Activated CD4-positive, alpha-beta T cell treated with anti-CD3 and anti-CD28 coated beads for 36 hours (primary cell): ENCODE measurements around the gene NGEF. TPM values are rescaled to one million over a fixed set of nuclear protein-coding genes. Genes with fewer than 3 reads are reported as not detected.
A peak's percentile ranks its signal among the peaks of the same experiment; 100 is the strongest.

ENCODE experiments used
- ATAC-seq: fragments of 200-7000 bp; cut with Tn5 transposase; one replicate; pipeline ENCODE4 v1.10.0; 2021; ENCODE audit warnings: mild to moderate bottlenecking, moderate library complexity
- CTCF ChIA-PET: fragments of 350-600 bp; sonication (Branson Sonifier 250); formaldehyde crosslinking; loops from one replicate; lab custom pipeline; 2021; ENCODE audit warnings: antibody characterized with exemption; lab: Charles Lee
- POLR2A ChIA-PET: fragments of 350-600 bp; sonication (Branson Sonifier 250); formaldehyde crosslinking; loops from one replicate; lab custom pipeline; 2021; ENCODE audit warnings: antibody characterized with exemption, inconsistent platforms; lab: Charles Lee
- DNase-seq: peaks from one replicate; pipeline ENCODE4 v3.0.0-alpha.2; 2020
- H3K27ac Mint-ChIP-seq: one replicate; pipeline ENCODE4 v1.8.0; 2021; ENCODE audit warnings: mixed read lengths
- H3K27me3 Mint-ChIP-seq: one replicate; pipeline ENCODE4 v1.8.0; 2021; ENCODE audit warnings: mixed read lengths
- H3K36me3 Mint-ChIP-seq: one replicate; pipeline ENCODE4 v1.8.0; 2021; ENCODE audit warnings: low read depth, mixed read lengths
- H3K4me1 Mint-ChIP-seq: one replicate; pipeline ENCODE4 v1.8.0; 2021; ENCODE audit warnings: mixed read lengths
- H3K4me3 Mint-ChIP-seq: one replicate; pipeline ENCODE4 v1.8.0; 2021; ENCODE audit warnings: mild to moderate bottlenecking, moderate library complexity, mixed read lengths
- H3K9me3 Mint-ChIP-seq: one replicate; pipeline ENCODE4 v1.8.0; 2021; ENCODE audit warnings: low read depth, mixed read lengths
- intact Hi-C, 2 experiments: fragments of 100-400 bp; cut with DNase I in 1 of 2; cut with micrococcal nuclease in 1 of 2; formaldehyde crosslinking; loops; one replicate each; pipeline versions ENCODE4 v1.14.2 to v1.15.1; 2022 to 2024; cut with DNase I, micrococcal nuclease
- total RNA-seq, 2 experiments: library from RNA; stranded (reverse); gene quantifications; one replicate each; pipeline ENCODE4 v1.2.3, GENCODE V29; 2021

NGEF gene
- total RNA-seq, 2 experiments from 2014 or later = 1.5 to 2.0 TPM

DNA sequence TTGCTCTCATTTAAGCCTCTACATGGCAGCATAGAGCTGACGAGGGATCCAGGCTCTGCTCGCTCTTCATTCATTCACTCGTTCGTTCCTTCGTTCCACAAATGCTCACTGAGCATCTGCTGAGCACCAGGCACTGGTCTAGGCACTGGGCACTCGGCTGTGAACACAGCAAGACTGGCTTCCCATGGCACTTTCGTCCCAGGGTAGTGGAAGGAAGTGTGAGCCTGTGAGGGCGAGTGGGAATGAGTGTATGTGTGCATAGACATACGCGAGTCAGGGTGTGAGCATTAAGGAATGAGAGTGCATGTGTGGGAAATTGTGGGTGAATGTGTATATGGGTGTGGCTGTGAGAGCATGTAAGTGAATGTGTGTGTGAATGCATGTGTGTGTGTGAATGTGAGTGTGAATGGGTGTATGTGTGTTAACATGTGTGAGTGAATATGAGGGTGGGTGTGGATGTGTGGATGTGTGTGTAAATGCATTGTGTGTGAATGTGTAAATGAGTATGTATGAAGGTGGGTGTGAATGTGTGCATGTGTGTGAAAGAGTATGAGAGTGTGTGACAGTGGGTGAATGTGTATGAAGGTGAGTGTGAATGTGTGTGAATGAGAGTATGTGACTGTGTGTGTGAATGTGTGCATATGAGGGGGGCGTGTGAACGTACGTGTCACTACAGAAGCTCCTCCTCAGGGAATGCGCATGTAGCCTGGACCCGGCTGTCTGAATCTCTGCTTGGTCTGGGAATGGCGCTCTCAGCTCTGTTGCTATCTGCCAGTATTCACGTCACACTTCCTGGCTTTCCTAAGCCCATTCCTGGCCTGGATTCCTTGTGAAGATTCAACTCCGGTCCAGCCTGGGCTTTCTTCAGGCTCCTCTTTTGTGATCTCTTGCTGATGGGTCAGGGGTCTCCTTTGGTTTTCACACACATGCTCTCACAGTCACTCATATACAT lies 114.2 kb downstream of the NGEF start:
- H3K27me3 Mint-ChIP-seq = no peaks in the 10 kb centered on the region
- no peaks in the 10 kb centered on the region for H3K9me3 Mint-ChIP-seq
- intact Hi-C loops = loop anchor here in 1 of 2 experiments (2.0 kb wide), 2 partner anchors 182 to 352 kb away; partner anchors contain the start of gene ATG16L1
- ATAC-seq = peak; percentile 8
- H3K36me3 Mint-ChIP-seq = no peaks in the 10 kb centered on the region
- no peak for DNase-seq
- ChIA-PET CTCF (interaction anchor here (1.5 to 1.7 kb wide), 2 partner anchors 45 to 154 kb away, joined by 4 to 6 read pairs; no protein-coding TSS in a partner anchor), POLR2A (no interaction called here)
- H3K4me3 Mint-ChIP-seq = no peak overlapping the region
- H3K4me1 Mint-ChIP-seq = peaks cover 15% of the 10 kb centered on the region
- H3K27ac Mint-ChIP-seq = no peak overlapping the region

- H3K36me3 Mint-ChIP-seq = no peaks in the 10 kb centered on the region
- peaks cover 15% of the 10 kb centered on the region for H3K4me1 Mint-ChIP-seq
- peak; percentile 85 for DNase-seq
- ChIA-PET POLR2A (interaction anchor here (0.6 kb wide), 2 partner anchors 184 to 518 kb away, joined by 3 to 4 read pairs; no protein-coding TSS in a partner anchor), CTCF (interaction anchor here (0.8 to 1.7 kb wide), 3 partner anchors 44 to 156 kb away, joined by 3 to 6 read pairs (median 4); no protein-coding TSS in a partner anchor)
- peak; percentile 76 for ATAC-seq
- H3K4me3 Mint-ChIP-seq = no peak overlapping the region
- intact Hi-C loops = loop anchor here in 1 of 2 experiments (2.0 kb wide), 3 partner anchors 183 to 353 kb away; partner anchors contain the start of genes ATG16L1, EIF4E2 and TIGD1
- no peak overlapping the region for H3K27ac Mint-ChIP-seq
- H3K27me3 Mint-ChIP-seq = peaks cover 2% of the 10 kb centered on the region
- no peaks in the 10 kb centered on the region for H3K9me3 Mint-ChIP-seq
These were observed 115.3 kb downstream of the NGEF start for GRCh38 chr2:232897598-232898408.

- intact Hi-C loops = loop anchor here in 1 of 2 experiments (2.0 kb wide), 1 partner anchor 346 kb away; the partner anchor contains the start of genes EIF4E2 and TIGD1
- no peak overlapping the region for H3K27ac Mint-ChIP-seq
- H3K4me3 Mint-ChIP-seq = no peak overlapping the region
- peaks cover 5% of the 10 kb centered on the region for H3K27me3 Mint-ChIP-seq
- H3K9me3 Mint-ChIP-seq = no peaks in the 10 kb centered on the region
- ATAC-seq (no peak), DNase-seq (no peak)
- no peaks in the 10 kb centered on the region for H3K36me3 Mint-ChIP-seq
- ChIA-PET POLR2A (interaction anchor here (0.6 kb wide), 1 partner anchor 518 kb away, joined by 3 read pairs; no protein-coding TSS in a partner anchor), CTCF (interaction anchor here (1.5 to 1.7 kb wide), 2 partner anchors 43 to 156 kb away, joined by 4 to 6 read pairs; no protein-coding TSS in a partner anchor)
- peaks cover 12% of the 10 kb centered on the region for H3K4me1 Mint-ChIP-seq
These were observed 116.1 kb downstream of the NGEF start for GRCh38 chr2:232896720-232897597.

DNA sequence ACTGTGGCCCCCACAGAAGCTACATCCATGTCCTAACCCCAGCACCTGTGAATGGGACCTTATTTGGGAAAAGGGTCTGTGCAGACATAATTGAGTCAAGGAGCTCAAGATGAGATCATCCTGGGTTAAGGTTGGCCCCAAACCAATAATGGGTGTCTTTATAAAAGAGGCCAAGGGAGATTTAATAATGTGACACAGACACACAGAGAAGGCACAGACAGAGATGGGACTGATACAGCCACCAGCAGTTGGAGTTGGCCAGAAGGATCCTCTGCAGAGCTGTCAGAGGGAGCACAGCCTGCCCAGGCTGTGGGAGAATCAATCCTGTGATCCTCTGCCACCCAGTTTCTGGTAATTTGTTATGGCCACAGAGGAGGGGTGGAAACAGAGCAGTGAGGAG lies 116.9 kb downstream of the NGEF start:
- ChIA-PET CTCF (no interaction called here), POLR2A (no interaction called here)
- Mint-ChIP-seq H3K9me3 (no peaks in the 10 kb centered on the region), H3K4me3 (peak overlapping the region; percentile 23), H3K4me1 (peaks cover 5% of the 10 kb centered on the region), H3K27ac (peak overlapping the region; percentile 79), H3K27me3 (peaks cover 5% of the 10 kb centered on the region), H3K36me3 (no peaks in the 10 kb centered on the region)
- intact Hi-C loops = loop anchor here in 1 of 2 experiments (2.0 kb wide), 1 partner anchor 345 kb away; the partner anchor contains the start of genes EIF4E2 and TIGD1
- DNase-seq (no peak), ATAC-seq (no peak)

DNA sequence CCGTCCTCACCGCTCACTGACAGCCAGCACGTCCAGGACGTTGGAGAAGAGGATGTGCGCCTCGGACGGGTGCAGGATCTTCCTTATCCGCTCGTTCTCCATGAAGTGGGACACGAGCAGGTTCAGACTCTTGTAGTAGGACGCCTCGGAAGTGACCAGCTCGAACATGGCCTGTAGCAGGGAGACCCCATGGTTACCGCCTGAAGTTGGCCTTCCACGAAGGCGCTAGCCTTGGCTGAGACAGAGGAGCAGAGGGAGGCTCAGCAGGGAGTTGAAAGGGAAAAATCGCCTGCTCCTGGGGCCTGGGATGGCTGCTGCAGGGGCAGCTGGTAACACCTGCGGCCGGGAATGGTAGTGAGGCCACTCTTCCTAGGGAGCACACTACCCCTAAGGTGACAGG lies 118.3 kb downstream of the NGEF start:
- POLR2A ChIA-PET = interaction anchor here (0.7 kb wide), 1 partner anchor 1308 kb away, joined by 3 read pairs; no protein-coding TSS in a partner anchor
- H3K27me3 Mint-ChIP-seq = peaks cover 11% of the 10 kb centered on the region

DNA sequence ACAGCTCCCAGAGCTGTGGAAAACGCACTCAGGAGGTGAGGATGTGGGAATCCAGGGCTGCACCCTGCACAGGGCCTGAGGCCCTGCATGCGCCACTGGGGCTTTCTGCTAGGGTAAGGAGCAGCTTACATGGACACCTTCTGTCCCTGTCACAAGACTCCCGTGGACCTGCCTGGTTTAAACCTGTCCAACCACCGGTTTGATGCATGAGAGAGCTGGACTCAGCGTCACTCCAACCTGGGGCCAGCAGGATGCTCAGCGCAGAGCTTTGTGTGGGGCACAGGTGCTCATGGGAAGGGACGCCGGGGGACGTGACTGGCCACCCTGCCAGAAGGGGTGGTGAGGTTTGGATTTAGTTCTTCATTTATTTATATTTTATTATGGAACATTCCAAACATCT lies 118.8 kb downstream of the NGEF start:
- ChIA-PET CTCF (no interaction called here), POLR2A (no interaction called here)
- Mint-ChIP-seq H3K4me3 (no peak overlapping the region), H3K27me3 (peaks cover 11% of the 10 kb centered on the region), H3K36me3 (no peaks in the 10 kb centered on the region), H3K27ac (no peak overlapping the region), H3K4me1 (peaks cover 5% of the 10 kb centered on the region), H3K9me3 (no peaks in the 10 kb centered on the region)
- DNase-seq (no peak), ATAC-seq (no peak)
- intact Hi-C loops = no loop called here

More for the DNA sequence above, 118.3 kb downstream of the NGEF start:
- ATAC-seq = no peak
- H3K4me1 Mint-ChIP-seq = peaks cover 5% of the 10 kb centered on the region
- CTCF ChIA-PET = no interaction called here
- DNase-seq = no peak
- H3K27ac Mint-ChIP-seq = no peak overlapping the region
- H3K4me3 Mint-ChIP-seq = no peak overlapping the region
- intact Hi-C loops = no loop called here
- H3K9me3 Mint-ChIP-seq = no peaks in the 10 kb centered on the region
- no peaks in the 10 kb centered on the region for H3K36me3 Mint-ChIP-seq

GRCh38 chr2:232893834-232894233 lies 119.2 kb downstream of the NGEF start:
- H3K27ac Mint-ChIP-seq = no peak overlapping the region

GRCh38 chr2:232892843-232893242 lies 120.2 kb downstream of the NGEF start:
- POLR2A ChIA-PET = no interaction called here

More at GRCh38 chr2:232893834-232894233, 119.2 kb downstream of the NGEF start:
- CTCF ChIA-PET = no interaction called here
- POLR2A ChIA-PET = no interaction called here
- Mint-ChIP-seq H3K27me3 (peaks cover 11% of the 10 kb centered on the region), H3K4me3 (no peak overlapping the region), H3K4me1 (peaks cover 5% of the 10 kb centered on the region), H3K36me3 (no peaks in the 10 kb centered on the region), H3K9me3 (no peaks in the 10 kb centered on the region)
- intact Hi-C loops = no loop called here
- no peak for ATAC-seq
- DNase-seq = no peak

GRCh38 chr2:232892221-232892620 lies 120.8 kb downstream of the NGEF start:
- ATAC-seq = no peak
- no peaks in the 10 kb centered on the region for H3K36me3 Mint-ChIP-seq

More at GRCh38 chr2:232892843-232893242, 120.2 kb downstream of the NGEF start:
- intact Hi-C loops = no loop called here
- CTCF ChIA-PET = no interaction called here
- ATAC-seq (no peak), DNase-seq (no peak)
- no peaks in the 10 kb centered on the region for H3K9me3 Mint-ChIP-seq
- no peaks in the 10 kb centered on the region for H3K36me3 Mint-ChIP-seq
- peaks cover 5% of the 10 kb centered on the region for H3K4me1 Mint-ChIP-seq
- H3K27me3 Mint-ChIP-seq = peaks cover 11% of the 10 kb centered on the region
- no peak overlapping the region for H3K4me3 Mint-ChIP-seq
- no peak overlapping the region for H3K27ac Mint-ChIP-seq

DNA sequence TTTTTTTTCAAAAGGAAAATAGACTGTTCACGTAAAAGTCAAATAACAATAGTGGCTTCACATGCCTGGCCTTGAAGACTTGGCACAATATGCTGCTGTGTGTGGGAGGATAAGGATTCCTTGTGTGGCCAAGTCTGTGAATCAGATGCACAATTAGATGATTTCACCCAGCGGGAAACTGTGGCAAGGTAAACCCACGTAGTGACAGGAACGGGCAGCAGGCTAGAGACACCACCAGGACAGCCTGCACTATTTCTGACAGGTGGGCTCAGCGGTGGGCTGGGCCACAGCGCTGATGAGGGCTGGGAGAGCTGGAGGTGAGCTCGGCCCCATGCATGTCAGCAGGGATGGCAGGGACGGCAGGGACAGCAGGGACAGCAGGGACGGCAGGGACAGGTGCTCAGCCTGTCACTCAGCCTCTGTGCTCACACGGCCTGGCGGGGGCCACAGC lies 121.4 kb downstream of the NGEF start:
- Mint-ChIP-seq H3K36me3 (no peaks in the 10 kb centered on the region), H3K4me3 (no peak overlapping the region), H3K27me3 (peaks cover 11% of the 10 kb centered on the region), H3K4me1 (peaks cover 5% of the 10 kb centered on the region), H3K9me3 (no peaks in the 10 kb centered on the region), H3K27ac (no peak overlapping the region)
- ATAC-seq (no peak), DNase-seq (no peak)
- CTCF ChIA-PET = no interaction called here
- intact Hi-C loops = no loop called here
- POLR2A ChIA-PET = no interaction called here

More at GRCh38 chr2:232892221-232892620, 120.8 kb downstream of the NGEF start:
- H3K9me3 Mint-ChIP-seq = no peaks in the 10 kb centered on the region
- no peak for DNase-seq
- POLR2A ChIA-PET = no interaction called here
- no peak overlapping the region for H3K4me3 Mint-ChIP-seq
- intact Hi-C loops = no loop called here
- CTCF ChIA-PET = no interaction called here
- H3K27ac Mint-ChIP-seq = no peak overlapping the region
- peaks cover 5% of the 10 kb centered on the region for H3K4me1 Mint-ChIP-seq
- peaks cover 11% of the 10 kb centered on the region for H3K27me3 Mint-ChIP-seq
